ENCODE measurements around the gene SORCS2.

The SORCS2 gene

DNA sequence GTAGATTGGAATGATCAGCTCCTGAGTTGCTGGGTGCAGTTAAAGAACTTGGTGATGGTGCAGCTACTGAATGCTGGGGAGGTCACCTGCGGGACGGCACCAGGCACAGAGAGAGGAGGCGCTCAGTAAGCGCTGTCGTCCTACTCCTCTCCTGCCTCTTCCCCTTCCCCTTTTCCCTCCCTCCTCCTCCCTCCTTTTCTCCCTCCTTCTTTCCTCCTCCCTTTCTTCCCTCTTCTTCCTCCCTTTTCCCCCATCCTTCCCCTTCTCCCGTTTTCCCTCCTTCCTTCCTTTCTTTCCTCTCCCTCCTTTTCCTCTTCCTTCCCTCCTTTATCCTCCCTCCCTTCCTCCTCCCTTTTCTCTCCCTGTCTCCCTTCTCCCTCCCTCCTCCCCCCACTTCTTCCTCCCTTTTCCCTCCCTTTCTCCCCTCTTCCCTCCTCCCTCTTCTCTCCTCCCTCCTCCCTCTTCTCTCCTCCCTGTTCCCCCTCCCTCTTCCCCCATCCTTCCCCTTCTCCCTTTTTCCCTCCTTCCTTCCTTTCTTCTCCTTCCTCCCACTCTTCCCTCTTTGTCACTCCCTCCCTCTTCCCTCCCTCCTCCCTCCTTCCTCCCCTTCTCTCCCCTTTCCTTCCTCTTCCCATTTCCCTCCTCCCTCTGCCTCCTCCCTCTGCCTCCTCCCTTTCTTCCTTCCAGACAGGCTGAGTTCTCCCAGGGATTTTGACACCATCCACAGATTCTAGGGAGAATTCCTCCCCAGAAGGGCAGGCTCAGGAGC is 330.3 kb downstream of the SORCS2 start:
- TF ChIP-seq, protein P1, sequence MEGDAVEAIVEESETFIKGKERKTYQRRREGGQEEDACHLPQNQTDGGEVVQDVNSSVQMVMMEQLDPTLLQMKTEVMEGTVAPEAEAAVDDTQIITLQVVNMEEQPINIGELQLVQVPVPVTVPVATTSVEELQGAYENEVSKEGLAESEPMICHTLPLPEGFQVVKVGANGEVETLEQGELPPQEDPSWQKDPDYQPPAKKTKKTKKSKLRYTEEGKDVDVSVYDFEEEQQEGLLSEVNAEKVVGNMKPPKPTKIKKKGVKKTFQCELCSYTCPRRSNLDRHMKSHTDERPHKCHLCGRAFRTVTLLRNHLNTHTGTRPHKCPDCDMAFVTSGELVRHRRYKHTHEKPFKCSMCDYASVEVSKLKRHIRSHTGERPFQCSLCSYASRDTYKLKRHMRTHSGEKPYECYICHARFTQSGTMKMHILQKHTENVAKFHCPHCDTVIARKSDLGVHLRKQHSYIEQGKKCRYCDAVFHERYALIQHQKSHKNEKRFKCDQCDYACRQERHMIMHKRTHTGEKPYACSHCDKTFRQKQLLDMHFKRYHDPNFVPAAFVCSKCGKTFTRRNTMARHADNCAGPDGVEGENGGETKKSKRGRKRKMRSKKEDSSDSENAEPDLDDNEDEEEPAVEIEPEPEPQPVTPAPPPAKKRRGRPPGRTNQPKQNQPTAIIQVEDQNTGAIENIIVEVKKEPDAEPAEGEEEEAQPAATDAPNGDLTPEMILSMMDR (IDR thresholded peaks at IDR 0.05; ENCODE audit: control extremely low read depth, extremely low read depth, low read depth, missing control alignments) = no peak
- CTCF ChIA-PET = no interaction called here
- no peak for DNase-seq (ENCODE audit: extremely low spot score)
- POLR2A ChIA-PET = no interaction called here

DNA sequence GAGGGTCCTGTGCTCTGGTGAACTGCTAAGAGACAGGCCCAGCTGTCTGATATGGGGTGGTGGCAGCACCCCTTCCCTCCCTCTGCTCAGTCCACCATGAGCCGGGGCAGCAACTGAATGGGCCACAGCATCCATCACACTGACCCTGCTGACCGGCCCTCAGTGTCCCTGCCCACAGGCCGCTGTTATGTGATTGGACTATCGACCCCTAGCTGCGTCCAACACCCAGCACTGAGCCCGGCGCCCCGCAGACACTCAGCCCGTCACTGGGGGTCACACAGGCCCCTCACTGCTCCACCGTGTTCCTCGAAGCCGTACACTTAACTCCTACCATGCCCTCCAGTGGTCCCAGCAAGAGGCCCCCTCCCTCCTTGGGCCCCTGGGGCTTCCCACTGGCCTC is 331.2 kb downstream of the SORCS2 start:
- TF ChIP-seq, protein P1 (IDR thresholded peaks at IDR 0.05; ENCODE audit: control extremely low read depth, extremely low read depth, low read depth, missing control alignments) = no peak
- no peak for DNase-seq (ENCODE audit: extremely low spot score)
- CTCF ChIA-PET = interaction anchor here (1.3 kb wide), 1 partner anchor 28 kb away, joined by 3 read pairs; no protein-coding TSS in a partner anchor
- POLR2A ChIA-PET = no interaction called here

DNA sequence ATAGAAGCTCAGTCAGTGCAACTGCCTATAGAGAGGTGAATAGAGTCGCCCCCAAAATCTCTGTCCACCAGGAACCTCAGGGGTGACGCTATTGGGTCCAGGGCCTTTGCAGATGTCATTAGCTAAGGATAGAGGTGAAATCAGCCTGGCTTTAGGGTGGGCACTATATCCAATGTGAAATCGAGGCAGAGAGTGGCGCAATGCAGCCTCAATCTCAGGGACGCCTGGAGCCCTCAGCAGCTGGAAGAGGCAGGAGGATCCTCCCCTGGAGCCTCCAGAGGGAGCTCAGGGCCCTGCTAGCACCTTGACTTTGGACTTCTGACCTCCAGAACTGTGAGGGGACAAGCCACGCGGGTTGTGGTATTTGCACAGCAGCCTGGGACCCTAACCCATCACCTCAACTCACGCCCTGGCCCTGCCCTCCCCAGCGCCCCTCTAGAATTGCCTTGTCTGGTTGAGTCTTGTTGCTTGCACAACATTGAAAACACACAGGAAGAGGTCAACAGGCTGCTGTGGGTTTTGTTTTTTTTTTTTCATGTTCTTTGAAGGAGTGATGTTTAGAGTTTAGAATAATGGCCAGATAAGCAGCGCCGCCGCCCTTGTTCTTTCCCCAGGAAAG is 331.8 kb downstream of the SORCS2 start:
- TF ChIP-seq, protein P1 (IDR thresholded peaks at IDR 0.05; ENCODE audit: control extremely low read depth, extremely low read depth, low read depth, missing control alignments) = no peak
- DNase-seq (ENCODE audit: extremely low spot score) = no peak
- ChIA-PET CTCF (interaction anchor here (1.3 kb wide), 1 partner anchor 29 kb away, joined by 3 read pairs; no protein-coding TSS in a partner anchor), POLR2A (no interaction called here)

DNA sequence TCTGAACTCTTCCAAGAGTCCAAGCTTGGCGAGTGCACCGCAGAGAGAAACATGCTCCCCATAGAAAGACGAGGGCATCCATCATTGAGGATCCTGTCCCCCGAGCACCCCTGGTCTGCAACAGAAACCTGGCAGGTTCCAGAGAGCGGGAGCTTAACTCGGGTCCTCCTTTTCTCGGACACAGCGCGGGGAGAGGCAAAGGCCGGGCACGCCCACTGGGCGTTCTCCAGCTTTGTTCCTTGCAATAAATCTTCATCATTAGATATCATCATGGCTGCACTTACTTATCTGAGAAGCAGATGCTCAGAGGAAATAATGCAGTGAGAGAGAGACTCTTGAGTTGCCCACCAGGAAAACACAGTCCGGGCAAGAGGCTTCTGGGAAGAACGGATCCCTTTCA is 332.5 kb downstream of the SORCS2 start:
- no peak for DNase-seq (ENCODE audit: extremely low spot score)
- ChIA-PET POLR2A (no interaction called here), CTCF (no interaction called here)
- TF ChIP-seq, protein P1 (IDR thresholded peaks at IDR 0.05; ENCODE audit: control extremely low read depth, extremely low read depth, low read depth, missing control alignments) = no peak

DNA sequence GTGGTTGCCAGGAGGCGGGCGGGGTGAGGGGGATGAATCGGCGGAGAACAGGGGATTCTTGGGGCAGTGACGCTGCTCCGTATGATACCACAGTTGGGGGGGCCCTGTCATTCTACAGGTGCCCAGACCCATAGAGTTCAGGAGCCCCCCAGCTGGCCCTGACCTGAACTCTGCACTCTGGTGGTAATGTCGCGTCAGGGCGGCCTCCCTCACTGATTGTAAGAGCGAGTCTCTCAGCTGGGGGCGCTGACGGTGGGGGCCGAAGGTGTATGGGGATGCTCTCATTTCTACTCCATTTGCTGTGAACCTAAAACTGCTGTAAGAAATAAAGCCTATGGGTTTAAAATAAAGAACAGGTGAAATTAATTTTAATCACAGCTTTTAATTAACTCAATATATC is 334.2 kb downstream of the SORCS2 start:
- no peak for DNase-seq (ENCODE audit: extremely low spot score)
- TF ChIP-seq, protein P1 (IDR thresholded peaks at IDR 0.05; ENCODE audit: control extremely low read depth, extremely low read depth, low read depth, missing control alignments) = no peak
- ChIA-PET POLR2A (no interaction called here), CTCF (no interaction called here)

DNA sequence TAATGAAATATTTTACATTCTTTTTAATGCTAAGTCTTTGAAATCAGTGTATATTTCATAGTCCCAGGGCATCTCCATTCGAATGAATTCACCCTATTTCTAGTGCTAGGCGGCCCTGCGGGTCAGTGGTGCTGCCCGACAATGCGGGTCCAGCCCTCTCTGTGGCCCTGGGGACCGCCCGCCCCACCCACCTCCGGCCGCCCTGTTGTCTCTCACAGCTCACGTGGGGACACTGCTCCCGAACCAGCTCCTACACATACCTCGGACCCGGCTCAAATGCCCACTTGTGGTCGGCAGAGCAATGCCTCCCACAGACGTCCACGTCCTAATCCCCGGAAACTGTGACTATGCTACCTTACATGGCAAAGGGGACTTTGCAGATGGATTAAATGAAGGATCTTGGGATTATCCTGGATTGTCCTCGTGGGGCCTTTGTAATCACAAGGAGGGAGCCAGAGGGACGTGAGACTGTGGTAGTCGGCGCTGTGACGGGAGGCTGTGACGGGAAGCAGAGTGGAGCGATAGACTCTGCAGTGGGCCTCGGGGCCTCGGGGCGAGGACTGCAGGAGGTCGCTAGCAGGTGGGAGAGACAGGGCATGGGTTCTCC is 334.7 kb downstream of the SORCS2 start:
- ChIA-PET POLR2A (no interaction called here), CTCF (no interaction called here)
- DNase-seq (ENCODE audit: extremely low spot score) = no peak
- TF ChIP-seq, protein P1 (IDR thresholded peaks at IDR 0.05; ENCODE audit: control extremely low read depth, extremely low read depth, low read depth, missing control alignments) = no peak

Measured in GM10248 (cell line).